Transverse colon (tissue), 4 donors: ENCODE data around the gene TMEM255B. TPM values are rescaled to one million over a fixed set of nuclear protein-coding genes. Genes with fewer than 3 reads are reported as not detected.

ENCODE experiments used
- DNase-seq: peaks from one replicate; pipeline ENCODE4 v3.0.0-alpha.2; 2019
- H3K27ac ChIP-seq, 4 donors: fragments of 200-600 bp; sonication (generic); 2 replicates each; pipeline ENCODE4 v1.5.1; 2016 to 2018; ENCODE audit warnings: inconsistent platforms in 4 of 4
- H3K27me3 ChIP-seq: fragments of 200-600 bp; sonication (generic); 2 replicates; pipeline ENCODE4 v1.5.1; 2017; ENCODE audit warnings: inconsistent platforms
- H3K36me3 ChIP-seq, 4 donors: fragments of 200-600 bp; sonication (generic); 2 replicates each; pipeline ENCODE4 v1.5.1; 2017 to 2019; ENCODE audit warnings: inconsistent platforms in 4 of 4
- H3K4me1 ChIP-seq, 4 donors: fragments of 200-600 bp; sonication (generic); 2 replicates each; pipeline ENCODE4 v1.5.1; 2017 to 2020; ENCODE audit warnings: inconsistent platforms in 4 of 4
- H3K4me3 ChIP-seq, 4 donors: fragments of 200-600 bp; sonication (generic); 1 replicate in 1 of 4; 2 replicates in 3 of 4; pipeline versions ENCODE4 v1.5.1 to v1.6.1; 2017 to 2019; ENCODE audit warnings: inconsistent platforms in 4 of 4
- H3K9me3 ChIP-seq, 2 donors: fragments of 200-600 bp; sonication (generic); 2 replicates each; pipeline ENCODE4 v1.5.1; 2017 to 2019; ENCODE audit warnings: inconsistent platforms in 2 of 2
- EP300 ChIP-seq: sonication (generic); formaldehyde crosslinking; IDR thresholded peaks from one replicate; pipeline ENCODE4 v1.6.1; 2017; ENCODE audit warnings: antibody characterized with exemption, low read depth
- POLR2A ChIP-seq: fragments of 450-650 bp; IDR thresholded peaks from one replicate; pipeline ENCODE4 v1.6.1; 2016; ENCODE audit warnings: antibody characterized with exemption, mild to moderate bottlenecking, moderate library complexity
- POLR2AphosphoS5 ChIP-seq, 3 donors: sonication (generic); formaldehyde crosslinking; IDR thresholded peaks; one replicate each; pipeline ENCODE4 v1.6.1; 2016; ENCODE audit warnings: antibody characterized with exemption in 3 of 3
- WGBS, 2 donors: methylation state at CpG; one replicate each; pipeline ENCODE4 v1.1.5; 2018; ENCODE audit warnings: low coverage in 1 of 2; 5-methylcytosine and 5-hydroxymethylcytosine counted together
- in situ Hi-C, 4 donors: fragments of 200-750 bp; cut with MboI; loops; one replicate each; pipeline versions ENCODE4 v1.15.0 to v1.15.1; 2017; ENCODE audit warnings: low sequenced_read_pairs in 3 of 4, low pct_ligation_motif_present in 1 of 4, low pct_unique_long_range_greater_than_20kb in 1 of 4
- intact Hi-C: fragments of 100-400 bp; cut with DNase I; formaldehyde crosslinking; loops from one replicate; pipeline ENCODE4 v1.15.1; 2023; ENCODE audit warnings: low total_unique reads
- total RNA-seq, 4 donors: library from RNA; depleted of rRNA; stranded (reverse); fragments of >200 nt; gene quantifications; one replicate each; pipeline ENCODE4 v1.1.0, GENCODE V29; 2016
- TF ChIP-seq, protein P1 (sequence below), 5 experiments: fragments of 200-600 bp in 3 of 5; fragments of 450-650 bp in 2 of 5; sonication (generic) in 3 of 5; IDR thresholded peaks; 1 replicate in 2 of 5; 2 replicates in 3 of 5; pipeline ENCODE4 v1.5.1; 2016 to 2017; ENCODE audit warnings: antibody characterized with exemption in 5 of 5, inconsistent platforms in 3 of 5, mild to moderate bottlenecking in 2 of 5, moderate library complexity in 1 of 5

The TMEM255B gene
- total RNA-seq, 4 donors from 2014 or later: 0.79 to 27.7 (median 9.4) TPM

- H3K27ac ChIP-seq: no peak overlapping the region
- WGBS, 2 donors: 45% methylated on average over 5 of the region's 15 CpGs; no CpG with 5 or more reads in 1 of the 2 donors
- H3K27me3 ChIP-seq: no peaks in the 10 kb centered on the region
- DNase-seq: no peak
- intact Hi-C loops: no loop called here
- no peaks in the 10 kb centered on the region for H3K9me3 ChIP-seq
- H3K4me3 ChIP-seq: no peak overlapping the region
- H3K4me1 ChIP-seq: peaks cover 0 to 3% (median 0%) of the 10 kb centered on the region in 4 donors
- no peak for TF ChIP-seq EP300
- TF ChIP-seq POLR2A: no peak
- TF ChIP-seq, protein P1, sequence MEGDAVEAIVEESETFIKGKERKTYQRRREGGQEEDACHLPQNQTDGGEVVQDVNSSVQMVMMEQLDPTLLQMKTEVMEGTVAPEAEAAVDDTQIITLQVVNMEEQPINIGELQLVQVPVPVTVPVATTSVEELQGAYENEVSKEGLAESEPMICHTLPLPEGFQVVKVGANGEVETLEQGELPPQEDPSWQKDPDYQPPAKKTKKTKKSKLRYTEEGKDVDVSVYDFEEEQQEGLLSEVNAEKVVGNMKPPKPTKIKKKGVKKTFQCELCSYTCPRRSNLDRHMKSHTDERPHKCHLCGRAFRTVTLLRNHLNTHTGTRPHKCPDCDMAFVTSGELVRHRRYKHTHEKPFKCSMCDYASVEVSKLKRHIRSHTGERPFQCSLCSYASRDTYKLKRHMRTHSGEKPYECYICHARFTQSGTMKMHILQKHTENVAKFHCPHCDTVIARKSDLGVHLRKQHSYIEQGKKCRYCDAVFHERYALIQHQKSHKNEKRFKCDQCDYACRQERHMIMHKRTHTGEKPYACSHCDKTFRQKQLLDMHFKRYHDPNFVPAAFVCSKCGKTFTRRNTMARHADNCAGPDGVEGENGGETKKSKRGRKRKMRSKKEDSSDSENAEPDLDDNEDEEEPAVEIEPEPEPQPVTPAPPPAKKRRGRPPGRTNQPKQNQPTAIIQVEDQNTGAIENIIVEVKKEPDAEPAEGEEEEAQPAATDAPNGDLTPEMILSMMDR (IDR thresholded peaks at IDR 0.05): no peak
- no peaks in the 10 kb centered on the region for H3K36me3 ChIP-seq
- in situ Hi-C loops: no loop called here
These were observed 43.1 kb downstream of the TMEM255B start for GRCh38 chr13:113802090-113802531.

GRCh38 chr13:113802761-113803160 is 43.7 kb downstream of the TMEM255B start:
- Histone ChIP-seq H3K27me3 (no peaks in the 10 kb centered on the region), H3K36me3 (no peaks in the 10 kb centered on the region), H3K27ac (no peak overlapping the region), H3K4me3 (no peak overlapping the region), H3K4me1 (peaks cover 0 to 3% (median 0%) of the 10 kb centered on the region in 4 donors), H3K9me3 (no peaks in the 10 kb centered on the region)
- TF ChIP-seq, protein P1 (IDR thresholded peaks at IDR 0.05): no peak
- TF ChIP-seq EP300 (no peak), POLR2AphosphoS5 (IDR thresholded peaks at IDR 0.05) (no peak), POLR2A (no peak)
- in situ Hi-C loops (no loop called here), intact Hi-C loops (no loop called here)
- 73% methylated on average over 15 of the region's 25 CpGs; no CpG with 5 or more reads in 1 of the 2 donors for WGBS, 2 donors
- DNase-seq: no peak

DNA sequence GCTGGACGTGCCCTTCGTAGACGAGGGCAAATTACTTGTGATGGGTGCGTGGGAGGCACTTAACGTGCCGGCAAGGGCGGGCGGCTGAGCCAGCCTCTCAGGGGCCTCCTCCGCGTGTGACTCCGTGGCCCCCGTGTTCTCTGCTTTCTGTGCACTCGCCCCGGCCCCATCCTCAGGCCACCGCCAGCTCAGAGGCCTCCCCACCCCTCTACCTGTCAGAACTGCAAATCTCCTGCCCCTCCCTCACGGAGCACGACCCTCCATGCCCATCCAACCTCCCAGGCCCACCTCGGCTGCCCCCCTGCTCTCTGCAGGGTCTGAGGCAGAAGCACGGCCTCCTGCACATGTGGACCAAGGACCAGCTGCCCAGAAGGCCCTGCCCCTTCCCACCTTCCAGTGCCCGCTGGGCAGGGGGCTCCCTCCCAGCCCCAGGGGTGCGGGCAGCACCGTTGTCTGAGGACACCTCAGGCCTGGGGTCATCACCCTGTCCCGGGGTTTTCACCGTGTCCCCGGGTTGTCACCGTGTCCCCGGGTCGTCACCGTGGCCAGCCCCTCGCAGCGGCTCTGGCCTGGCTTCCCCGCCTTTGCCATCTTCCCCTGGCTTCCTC is 44.5 kb downstream of the TMEM255B start:
- Histone ChIP-seq H3K27ac (no peak overlapping the region), H3K4me3 (no peak overlapping the region), H3K27me3 (no peaks in the 10 kb centered on the region), H3K4me1 (peaks cover 0 to 3% (median 0%) of the 10 kb centered on the region in 4 donors), H3K9me3 (no peaks in the 10 kb centered on the region), H3K36me3 (no peaks in the 10 kb centered on the region)
- DNase-seq: no peak
- 83 to 92% methylated on average over 10 to 31 of the region's 32 CpGs for WGBS, 2 donors
- in situ Hi-C loops: no loop called here
- TF ChIP-seq, protein P1 (IDR thresholded peaks at IDR 0.05): no peak
- no peak for TF ChIP-seq POLR2A
- no peak for TF ChIP-seq POLR2AphosphoS5 (IDR thresholded peaks at IDR 0.05)
- no peak for TF ChIP-seq EP300
- intact Hi-C loops: no loop called here

- no peaks in the 10 kb centered on the region for H3K27me3 ChIP-seq
- no peak overlapping the region for H3K27ac ChIP-seq
- TF ChIP-seq POLR2A (no peak), EP300 (no peak), POLR2AphosphoS5 (IDR thresholded peaks at IDR 0.05) (no peak)
- TF ChIP-seq, protein P1 (IDR thresholded peaks at IDR 0.05): no peak
- no peaks in the 10 kb centered on the region for H3K36me3 ChIP-seq
- no peak for DNase-seq
- H3K4me3 ChIP-seq: no peak overlapping the region
- H3K9me3 ChIP-seq: no peaks in the 10 kb centered on the region
- intact Hi-C loops: no loop called here
- H3K4me1 ChIP-seq: peaks cover 0 to 3% (median 0%) of the 10 kb centered on the region in 4 donors
- WGBS, 2 donors: 87 to 89% methylated on average over 3 to 32 of the region's 34 CpGs
- in situ Hi-C loops: no loop called here
These were observed 45.1 kb downstream of the TMEM255B start for GRCh38 chr13:113804017-113804702.
